Measurements from ENCODE around the gene NARS2.
"Not testable (repeated sequence)": the region's sequence is repeated elsewhere in the genome, so short reads cannot be mapped to it uniquely, and the experiment has no call there.

NARS2 gene

GRCh38 chr11:78469896-78470295, 104.8 kb downstream of the NARS2 start:
- ATAC-seq (ENCODE audit: low read depth) (no peak), DNase-seq (ENCODE audit: low spot score) (no peak)
- H3K27ac ChIP-seq (ENCODE audit: poor library complexity, severe bottlenecking) = no peak overlapping the region
- no peaks in the 10 kb centered on the region; the same call in 1 of the 2 replicates for H3K36me3 ChIP-seq (ENCODE audit: low read depth)
- TF ChIP-seq, protein P1, sequence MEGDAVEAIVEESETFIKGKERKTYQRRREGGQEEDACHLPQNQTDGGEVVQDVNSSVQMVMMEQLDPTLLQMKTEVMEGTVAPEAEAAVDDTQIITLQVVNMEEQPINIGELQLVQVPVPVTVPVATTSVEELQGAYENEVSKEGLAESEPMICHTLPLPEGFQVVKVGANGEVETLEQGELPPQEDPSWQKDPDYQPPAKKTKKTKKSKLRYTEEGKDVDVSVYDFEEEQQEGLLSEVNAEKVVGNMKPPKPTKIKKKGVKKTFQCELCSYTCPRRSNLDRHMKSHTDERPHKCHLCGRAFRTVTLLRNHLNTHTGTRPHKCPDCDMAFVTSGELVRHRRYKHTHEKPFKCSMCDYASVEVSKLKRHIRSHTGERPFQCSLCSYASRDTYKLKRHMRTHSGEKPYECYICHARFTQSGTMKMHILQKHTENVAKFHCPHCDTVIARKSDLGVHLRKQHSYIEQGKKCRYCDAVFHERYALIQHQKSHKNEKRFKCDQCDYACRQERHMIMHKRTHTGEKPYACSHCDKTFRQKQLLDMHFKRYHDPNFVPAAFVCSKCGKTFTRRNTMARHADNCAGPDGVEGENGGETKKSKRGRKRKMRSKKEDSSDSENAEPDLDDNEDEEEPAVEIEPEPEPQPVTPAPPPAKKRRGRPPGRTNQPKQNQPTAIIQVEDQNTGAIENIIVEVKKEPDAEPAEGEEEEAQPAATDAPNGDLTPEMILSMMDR (IDR thresholded peaks at IDR 0.05; ENCODE audit: poor library complexity, severe bottlenecking) = no peak
- H3K4me3 ChIP-seq (ENCODE audit: severe bottlenecking) = no peak overlapping the region
- no peaks in the 10 kb centered on the region for H3K9me3 ChIP-seq (ENCODE audit: severe bottlenecking)
- H3K4me1 ChIP-seq (ENCODE audit: insufficient read depth, poor library complexity, severe bottlenecking) = no peaks in the 10 kb centered on the region
- no peaks in the 10 kb centered on the region for H3K27me3 ChIP-seq (ENCODE audit: insufficient read depth, poor library complexity, severe bottlenecking)

- peaks cover 3% of the 10 kb centered on the region; the same call in 1 of the 2 replicates for H3K36me3 ChIP-seq (ENCODE audit: low read depth)
These were observed 106.7 kb downstream of the NARS2 start for GRCh38 chr11:78467931-78468330.

GRCh38 chr11:78467370-78467769, 107.3 kb downstream of the NARS2 start:
- TF ChIP-seq, protein P1 (IDR thresholded peaks at IDR 0.05; ENCODE audit: poor library complexity, severe bottlenecking) = no peak
- Histone ChIP-seq H3K27me3 (ENCODE audit: insufficient read depth, poor library complexity, severe bottlenecking) (no peaks in the 10 kb centered on the region), H3K4me1 (ENCODE audit: insufficient read depth, poor library complexity, severe bottlenecking) (no peaks in the 10 kb centered on the region), H3K27ac (ENCODE audit: poor library complexity, severe bottlenecking) (no peak overlapping the region), H3K9me3 (ENCODE audit: severe bottlenecking) (no peaks in the 10 kb centered on the region), H3K36me3 (ENCODE audit: low read depth) (peaks cover 6% of the 10 kb centered on the region), H3K4me3 (ENCODE audit: severe bottlenecking) (no peak overlapping the region)
- DNase-seq (ENCODE audit: low spot score) (no peak), ATAC-seq (ENCODE audit: low read depth) (no peak)

More at GRCh38 chr11:78467931-78468330, 106.7 kb downstream of the NARS2 start:
- DNase-seq (ENCODE audit: low spot score) = no peak
- H3K27me3 ChIP-seq (ENCODE audit: insufficient read depth, poor library complexity, severe bottlenecking) = no peaks in the 10 kb centered on the region
- no peak overlapping the region for H3K27ac ChIP-seq (ENCODE audit: poor library complexity, severe bottlenecking)
- TF ChIP-seq, protein P1 (IDR thresholded peaks at IDR 0.05; ENCODE audit: poor library complexity, severe bottlenecking) = no peak
- no peaks in the 10 kb centered on the region for H3K9me3 ChIP-seq (ENCODE audit: severe bottlenecking)
- no peak overlapping the region for H3K4me3 ChIP-seq (ENCODE audit: severe bottlenecking)
- no peaks in the 10 kb centered on the region for H3K4me1 ChIP-seq (ENCODE audit: insufficient read depth, poor library complexity, severe bottlenecking)
- ATAC-seq (ENCODE audit: low read depth) = no peak

- DNase-seq (ENCODE audit: low spot score) (no peak), ATAC-seq (ENCODE audit: low read depth) (no peak)
- no peak overlapping the region for H3K4me3 ChIP-seq (ENCODE audit: severe bottlenecking)
- peaks cover 14% of the 10 kb centered on the region for H3K36me3 ChIP-seq (ENCODE audit: low read depth)
- H3K27ac ChIP-seq (ENCODE audit: poor library complexity, severe bottlenecking) = no peak overlapping the region
- H3K9me3 ChIP-seq (ENCODE audit: severe bottlenecking) = no peaks in the 10 kb centered on the region
- no peaks in the 10 kb centered on the region for H3K4me1 ChIP-seq (ENCODE audit: insufficient read depth, poor library complexity, severe bottlenecking)
- H3K27me3 ChIP-seq (ENCODE audit: insufficient read depth, poor library complexity, severe bottlenecking) = no peaks in the 10 kb centered on the region
- TF ChIP-seq, protein P1 (IDR thresholded peaks at IDR 0.05; ENCODE audit: poor library complexity, severe bottlenecking) = no peak
These were observed 109.3 kb downstream of the NARS2 start for GRCh38 chr11:78465169-78465942.

GRCh38 chr11:78464787-78465168, 109.9 kb downstream of the NARS2 start:
- ATAC-seq (ENCODE audit: low read depth); H3K27ac ChIP-seq (ENCODE audit: poor library complexity, severe bottlenecking); H3K9me3 ChIP-seq (ENCODE audit: severe bottlenecking); H3K27me3 ChIP-seq (ENCODE audit: insufficient read depth, poor library complexity, severe bottlenecking); DNase-seq (ENCODE audit: low spot score); H3K4me3 ChIP-seq (ENCODE audit: severe bottlenecking); H3K4me1 ChIP-seq (ENCODE audit: insufficient read depth, poor library complexity, severe bottlenecking): not testable (repeated sequence)
- peaks cover 19% of the 10 kb centered on the region for H3K36me3 ChIP-seq (ENCODE audit: low read depth)

Measured in RWPE2 (cell line).